CD14-positive monocyte (primary cell): Measurements from ENCODE around the gene MOB3B. TPM values are rescaled to one million over a fixed set of nuclear protein-coding genes. Genes with fewer than 3 reads are reported as not detected.

ENCODE experiments used
- DNase-seq, 3 donors: peaks; one replicate each; pipeline ENCODE4 v3.0.0-alpha.2; 2011 to 2022
- H2AFZ ChIP-seq: 2 replicates; pipeline ENCODE4 v1.6.0; 2012; ENCODE audit warnings: mild to moderate bottlenecking, low read depth, low read length, inconsistent platforms; ENCODE audit not compliant: insufficient read depth, poor library complexity, severe bottlenecking
- H3K27ac ChIP-seq, 2 donors: 1 replicate in 1 of 2; 2 replicates in 1 of 2; pipeline ENCODE4 v1.5.1; 2012 to 2013; ENCODE audit warnings: low read length in 2 of 2, control low read depth in 1 of 2, inconsistent platforms in 1 of 2, low read depth in 1 of 2, mild to moderate bottlenecking in 1 of 2
- H3K27me3 ChIP-seq, 2 donors: one replicate each; pipeline versions ENCODE4 v1.6.0 to v1.6.1; 2011 to 2013; ENCODE audit warnings: low read length in 2 of 2; ENCODE audit not compliant: control insufficient read depth in 2 of 2, insufficient read depth in 2 of 2
- H3K36me3 ChIP-seq, 2 donors: replicated peaks in 1 of 2; 1 replicate in 1 of 2; 2 replicates in 1 of 2; pipeline versions ENCODE4 v1.5.1 to v1.6.1; 2012 to 2013; ENCODE audit warnings: low read length in 2 of 2, control low read depth in 1 of 2, inconsistent platforms in 1 of 2, mild to moderate bottlenecking in 1 of 2; ENCODE audit not compliant: insufficient read depth in 2 of 2, control insufficient read depth in 1 of 2
- H3K4me1 ChIP-seq, 2 donors: 1 replicate in 1 of 2; 2 replicates in 1 of 2; pipeline versions ENCODE4 v1.5.1 to v1.6.1; 2012 to 2013; ENCODE audit warnings: low read length in 2 of 2, control low read depth in 1 of 2, inconsistent platforms in 1 of 2, mild to moderate bottlenecking in 1 of 2, moderate library complexity in 1 of 2; ENCODE audit not compliant: insufficient read depth in 2 of 2, control insufficient read depth in 1 of 2
- H3K4me2 ChIP-seq: replicated peaks from 2 replicates; pipeline ENCODE3; 2012; ENCODE audit warnings: low read length, moderate library complexity, mild to moderate bottlenecking; ENCODE audit not compliant: poor library complexity, severe bottlenecking; ENCODE audit errors: extremely low read depth
- H3K4me3 ChIP-seq, 3 experiments: fragments of 200-600 bp in 1 of 3; sonication (generic) in 1 of 3; replicated peaks in 1 of 3; 1 replicate in 2 of 3; 2 replicates in 1 of 3; pipeline ENCODE4 v1.5.1; 2011 to 2013; ENCODE audit warnings: low read length in 3 of 3, mild to moderate bottlenecking in 3 of 3, control low read depth in 2 of 3, low read depth in 2 of 3, inconsistent platforms in 1 of 3, moderate library complexity in 1 of 3
- H3K79me2 ChIP-seq: 2 replicates; pipeline ENCODE4 v1.6.0; 2012; ENCODE audit warnings: mild to moderate bottlenecking, control low read depth, inconsistent platforms, low read length, moderate library complexity; ENCODE audit not compliant: insufficient read depth
- H3K9ac ChIP-seq: 2 replicates; pipeline ENCODE4 v1.6.0; 2017; ENCODE audit warnings: low read length, mild to moderate bottlenecking; ENCODE audit not compliant: insufficient read depth, poor library complexity, severe bottlenecking
- H3K9me3 ChIP-seq, 2 donors: replicated peaks in 1 of 2; 1 replicate in 1 of 2; 2 replicates in 1 of 2; pipeline versions ENCODE4 v1.5.1 to v1.6.1; 2012 to 2013; ENCODE audit warnings: low read length in 2 of 2, control low read depth in 1 of 2; ENCODE audit not compliant: control insufficient read depth in 1 of 2, insufficient read depth in 1 of 2
- H4K20me1 ChIP-seq: 2 replicates; pipeline ENCODE4 v1.6.0; 2012; ENCODE audit warnings: mild to moderate bottlenecking, low read length, control low read depth, moderate library complexity; ENCODE audit not compliant: insufficient read depth
- H3K27ac Mint-ChIP-seq, 7 donors: one replicate each; pipeline ENCODE4 v1.8.0; 2020; ENCODE audit warnings: mild to moderate bottlenecking in 7 of 7, mixed read lengths in 7 of 7, moderate library complexity in 6 of 7, inconsistent platforms in 2 of 7
- H3K27me3 Mint-ChIP-seq, 3 donors: one replicate each; pipeline ENCODE4 v1.8.0; 2021 to 2022; ENCODE audit warnings: low read depth in 3 of 3, mild to moderate bottlenecking in 3 of 3, mixed read lengths in 3 of 3, moderate library complexity in 3 of 3, inconsistent platforms in 1 of 3
- H3K36me3 Mint-ChIP-seq, 2 donors: one replicate each; pipeline ENCODE4 v1.8.0; 2020; ENCODE audit warnings: mixed read lengths in 2 of 2, inconsistent platforms in 1 of 2, mild to moderate bottlenecking in 1 of 2
- H3K4me1 Mint-ChIP-seq: one replicate; pipeline ENCODE4 v1.8.0; 2020; ENCODE audit warnings: mild to moderate bottlenecking, mixed read lengths
- H3K4me3 Mint-ChIP-seq, 2 donors: one replicate each; pipeline ENCODE4 v1.8.0; 2020; ENCODE audit warnings: mild to moderate bottlenecking in 2 of 2, mixed read lengths in 2 of 2, moderate library complexity in 1 of 2
- H3K9me3 Mint-ChIP-seq, 7 donors: one replicate each; pipeline ENCODE4 v1.8.0; 2020 to 2022; ENCODE audit warnings: mixed read lengths in 7 of 7, mild to moderate bottlenecking in 6 of 7, moderate library complexity in 6 of 7, inconsistent platforms in 2 of 7
- CTCF ChIP-seq: fragments of 200-600 bp; IDR thresholded peaks from one replicate; pipeline ENCODE4 v1.8.0; 2022; ENCODE audit warnings: antibody characterized with exemption, mild to moderate bottlenecking
- WGBS: methylation state at CpG from one replicate; pipeline ENCODE4 v1.1.5; 2013; ENCODE audit warnings: missing lambda C conversion rate; ENCODE audit not compliant: insufficient coverage; 5-methylcytosine and 5-hydroxymethylcytosine counted together
- intact Hi-C, 2 donors: fragments of 100-400 bp; cut with micrococcal nuclease; formaldehyde crosslinking; loops; one replicate each; pipeline versions ENCODE4 v1.15.0 to v1.15.1; 2023
- polyA plus RNA-seq, 3 donors: library from polyadenylated mRNA; depleted of rRNA in 1 of 3; unstranded in 2 of 3; stranded (reverse) in 1 of 3; fragments of 300-500 nt in 2 of 3; fragments of >200 nt in 1 of 3; fragmentation: Illumina TruSeq in 2 of 3; gene quantifications; 1 replicate in 2 of 3; 2 replicates in 1 of 3; pipeline ENCODE4 v1.2.3, GENCODE V29; 2012 to 2021

Gene MOB3B
- polyA plus RNA-seq, 3 donors: 1.2 to 2.2 (median 1.4) TPM

- no peak overlapping the region for H3K4me3 ChIP-seq
- no peak for TF ChIP-seq CTCF
- intact Hi-C loops: no loop called here
- H3K4me3 Mint-ChIP-seq: no peak overlapping the region
- H3K4me1 Mint-ChIP-seq: peaks cover 19% of the 10 kb centered on the region
- H3K79me2 ChIP-seq: no peaks in the 10 kb centered on the region
- peaks cover 3 to 11% (median 6%) of the 10 kb centered on the region in 7 donors for H3K9me3 Mint-ChIP-seq
- H2AFZ ChIP-seq: no peak overlapping the region
- H3K36me3 Mint-ChIP-seq: peaks cover 33 to 37% of the 10 kb centered on the region in 2 donors
- H3K4me2 ChIP-seq: no peak overlapping the region
- no CpG with 5 or more reads among the region's 1 CpG for WGBS
- peaks cover 0 to 4% (median 0%) of the 10 kb centered on the region in 3 donors for H3K27me3 Mint-ChIP-seq
- no peak for DNase-seq
- peaks cover 0 to 2% of the 10 kb centered on the region in 2 donors for H3K9me3 ChIP-seq
- H3K27me3 ChIP-seq: no peaks in the 10 kb centered on the region
- H3K27ac Mint-ChIP-seq: no peak overlapping the region
- peaks cover 8 to 10% of the 10 kb centered on the region in 2 donors for H3K4me1 ChIP-seq
- no peak overlapping the region for H3K27ac ChIP-seq
- no peak overlapping the region for H3K9ac ChIP-seq
- no peaks in the 10 kb centered on the region for H3K36me3 ChIP-seq
- no peaks in the 10 kb centered on the region for H4K20me1 ChIP-seq
Measured at GRCh38 chr9:27474305-27474704, 55.3 kb downstream of the MOB3B start.

- no peaks in the 10 kb centered on the region for H4K20me1 ChIP-seq
- peaks cover 8 to 10% of the 10 kb centered on the region in 2 donors for H3K4me1 ChIP-seq
- no peaks in the 10 kb centered on the region for H3K27me3 ChIP-seq
- peaks cover 32 to 38% of the 10 kb centered on the region in 2 donors for H3K36me3 Mint-ChIP-seq
- DNase-seq: no peak
- H3K4me2 ChIP-seq: no peak overlapping the region
- H3K9ac ChIP-seq: no peak overlapping the region
- no peak overlapping the region for H3K27ac Mint-ChIP-seq
- H3K4me1 Mint-ChIP-seq: peaks cover 19% of the 10 kb centered on the region
- H3K4me3 ChIP-seq: no peak overlapping the region
- H3K4me3 Mint-ChIP-seq: no peak overlapping the region
- no peak overlapping the region for H3K27ac ChIP-seq
- no peaks in the 10 kb centered on the region for H3K9me3 ChIP-seq
- no peaks in the 10 kb centered on the region for H3K79me2 ChIP-seq
- H2AFZ ChIP-seq: no peak overlapping the region
- intact Hi-C loops: no loop called here
- WGBS: 80% methylated on average over 6 of the region's 7 CpGs
- H3K36me3 ChIP-seq: no peaks in the 10 kb centered on the region
- no peak for TF ChIP-seq CTCF
- H3K27me3 Mint-ChIP-seq: peaks cover 0 to 4% (median 0%) of the 10 kb centered on the region in 3 donors
- peaks cover 0 to 5% (median 0%) of the 10 kb centered on the region in 7 donors for H3K9me3 Mint-ChIP-seq
Measured at GRCh38 chr9:27473111-27473529, 56.5 kb downstream of the MOB3B start.
